Peyer's patch (tissue), 4 donors: ENCODE data around the gene NOL12.
"Not testable (repeated sequence)": the region's sequence is repeated elsewhere in the genome, so short reads cannot be mapped to it uniquely, and the experiment has no call there.

ENCODE experiments used
- POLR2A ChIP-seq, 2 donors: fragments of 450-650 bp; IDR thresholded peaks; one replicate each; pipeline ENCODE4 v1.5.1; 2017; ENCODE audit warnings: antibody characterized with exemption in 2 of 2, mild to moderate bottlenecking in 2 of 2, moderate library complexity in 2 of 2
- TF ChIP-seq, protein P1 (sequence below), 6 experiments: fragments of 450-650 bp in 4 of 6; fragments of 200-600 bp in 2 of 6; sonication (generic) in 1 of 6; IDR thresholded peaks; one replicate each; pipeline ENCODE4 v1.5.1; 2017 to 2019; ENCODE audit warnings: antibody characterized with exemption in 6 of 6, mild to moderate bottlenecking in 3 of 6, moderate library complexity in 1 of 6

- TF ChIP-seq, protein P1, sequence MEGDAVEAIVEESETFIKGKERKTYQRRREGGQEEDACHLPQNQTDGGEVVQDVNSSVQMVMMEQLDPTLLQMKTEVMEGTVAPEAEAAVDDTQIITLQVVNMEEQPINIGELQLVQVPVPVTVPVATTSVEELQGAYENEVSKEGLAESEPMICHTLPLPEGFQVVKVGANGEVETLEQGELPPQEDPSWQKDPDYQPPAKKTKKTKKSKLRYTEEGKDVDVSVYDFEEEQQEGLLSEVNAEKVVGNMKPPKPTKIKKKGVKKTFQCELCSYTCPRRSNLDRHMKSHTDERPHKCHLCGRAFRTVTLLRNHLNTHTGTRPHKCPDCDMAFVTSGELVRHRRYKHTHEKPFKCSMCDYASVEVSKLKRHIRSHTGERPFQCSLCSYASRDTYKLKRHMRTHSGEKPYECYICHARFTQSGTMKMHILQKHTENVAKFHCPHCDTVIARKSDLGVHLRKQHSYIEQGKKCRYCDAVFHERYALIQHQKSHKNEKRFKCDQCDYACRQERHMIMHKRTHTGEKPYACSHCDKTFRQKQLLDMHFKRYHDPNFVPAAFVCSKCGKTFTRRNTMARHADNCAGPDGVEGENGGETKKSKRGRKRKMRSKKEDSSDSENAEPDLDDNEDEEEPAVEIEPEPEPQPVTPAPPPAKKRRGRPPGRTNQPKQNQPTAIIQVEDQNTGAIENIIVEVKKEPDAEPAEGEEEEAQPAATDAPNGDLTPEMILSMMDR (IDR thresholded peaks at IDR 0.05), result not testable (repeated sequence)
- not testable (repeated sequence) for TF ChIP-seq POLR2A (IDR thresholded peaks at IDR 0.05)
Observed at GRCh38 chr22:37696260-37696656, 10.1 kb downstream of the NOL12 start.
